Stimulated activated effector memory CD8-positive, alpha-beta T cell treated with anti-CD3 and anti-CD28 coated beads, Interleukin-12 subunit alpha, Interleukin-12 subunit beta, amount 100 ng/mL, for 72 hours (primary cell): ENCODE measurements around the gene ATP12A.
A peak's percentile ranks its signal among the peaks of the same experiment; 100 is the strongest.

ENCODE experiments used
- ATAC-seq: fragments of 150-1000 bp; cut with Tn5 transposase; 2 replicates; pipeline ENCODE4 v1.10.0; 2021
- DNase-seq, 2 donors: peaks; one replicate each; pipeline ENCODE4 v3.0.0; 2021 to 2022; ENCODE audit warnings: low spot score in 2 of 2
- H3K27ac Mint-ChIP-seq: one replicate; pipeline ENCODE4 v1.8.0; 2022; ENCODE audit warnings: mild to moderate bottlenecking, mixed read lengths
- H3K36me3 Mint-ChIP-seq: one replicate; pipeline ENCODE4 v1.8.0; 2022; ENCODE audit warnings: mild to moderate bottlenecking, mixed read lengths
- H3K4me1 Mint-ChIP-seq: one replicate; pipeline ENCODE4 v1.8.0; 2022; ENCODE audit warnings: mixed read lengths
- H3K4me3 Mint-ChIP-seq: one replicate; pipeline ENCODE4 v1.8.0; 2022; ENCODE audit warnings: mild to moderate bottlenecking, mixed read lengths
- H3K9me3 Mint-ChIP-seq: one replicate; pipeline ENCODE4 v1.8.0; 2022; ENCODE audit warnings: mixed read lengths

ATP12A gene

GRCh38 chr13:24746618-24747247 lies 66.5 kb downstream of the ATP12A start:
- Mint-ChIP-seq H3K9me3 (no peaks in the 10 kb centered on the region), H3K4me1 (peaks cover 8% of the 10 kb centered on the region), H3K36me3 (no peaks in the 10 kb centered on the region), H3K4me3 (peak overlapping the region; percentile 62), H3K27ac (no peak overlapping the region)
- DNase-seq (no peak), ATAC-seq (no peak)

- ATAC-seq (peak; percentile 48), DNase-seq (no peak)
- Mint-ChIP-seq H3K4me1 (peaks cover 8% of the 10 kb centered on the region), H3K4me3 (peak overlapping the region; percentile 62), H3K27ac (no peak overlapping the region), H3K9me3 (no peaks in the 10 kb centered on the region), H3K36me3 (no peaks in the 10 kb centered on the region)
Observed at GRCh38 chr13:24747248-24748060, 67.2 kb downstream of the ATP12A start.

GRCh38 chr13:24748061-24748400 lies 67.8 kb downstream of the ATP12A start:
- H3K4me3 Mint-ChIP-seq, result peak overlapping the region; percentile 62
- peaks cover 8% of the 10 kb centered on the region for H3K4me1 Mint-ChIP-seq
- DNase-seq (no peak), ATAC-seq (no peak)
- no peaks in the 10 kb centered on the region for H3K9me3 Mint-ChIP-seq
- H3K36me3 Mint-ChIP-seq, result no peaks in the 10 kb centered on the region
- H3K27ac Mint-ChIP-seq, result no peak overlapping the region

- Mint-ChIP-seq H3K36me3 (no peaks in the 10 kb centered on the region), H3K9me3 (no peaks in the 10 kb centered on the region), H3K4me1 (no peaks in the 10 kb centered on the region), H3K4me3 (no peak overlapping the region), H3K27ac (no peak overlapping the region)
- no peak for DNase-seq
- no peak for ATAC-seq
Observed at GRCh38 chr13:24759197-24759596, 79.0 kb downstream of the ATP12A start.
